GM23338 (cell line): ENCODE measurements around the gene KLK2. TPM values are rescaled to one million over a fixed set of nuclear protein-coding genes. Genes with fewer than 3 reads are reported as not detected.

ENCODE experiments used
- ATAC-seq: fragments of 200-7000 bp; cut with Tn5 transposase; 3 replicates; pipeline ENCODE4 v1.9.1; 2020
- DNase-seq: peaks from one replicate; pipeline ENCODE4 v3.0.0-alpha.2; 2015; ENCODE audit warnings: low spot score
- H2AFZ ChIP-seq: fragments of 200-600 bp; sonication (generic); 2 replicates; pipeline ENCODE4 v1.8.0; 2016; ENCODE audit warnings: antibody characterized with exemption, mild to moderate bottlenecking, moderate library complexity
- H3F3A ChIP-seq: fragments of 200-600 bp; sonication (generic); replicated peaks from 2 replicates; pipeline ENCODE4 v1.8.0; 2017; ENCODE audit warnings: antibody characterized with exemption, mixed run types, low read depth
- H3K27ac ChIP-seq: fragments of 200-600 bp; sonication (generic); 2 replicates; pipeline ENCODE4 v1.6.1; 2016; ENCODE audit warnings: low read depth
- H3K27me3 ChIP-seq: fragments of 200-600 bp; sonication (generic); 2 replicates; pipeline ENCODE4 v1.8.0; 2016; ENCODE audit warnings: mild to moderate bottlenecking, mixed run types, moderate library complexity; ENCODE audit not compliant: insufficient read depth
- H3K36me3 ChIP-seq: fragments of 200-600 bp; sonication (generic); 2 replicates; pipeline ENCODE4 v1.8.0; 2016; ENCODE audit warnings: mild to moderate bottlenecking; ENCODE audit not compliant: insufficient read depth
- H3K4me1 ChIP-seq: fragments of 200-600 bp; sonication (generic); 2 replicates; pipeline ENCODE4 v1.8.0; 2016; ENCODE audit warnings: mild to moderate bottlenecking, moderate library complexity; ENCODE audit not compliant: insufficient read depth
- H3K4me2 ChIP-seq: fragments of 200-600 bp; sonication (generic); 2 replicates; pipeline ENCODE4 v1.7.1; 2017; ENCODE audit warnings: mixed run types
- H3K4me3 ChIP-seq: fragments of 200-600 bp; sonication (generic); 2 replicates; pipeline ENCODE4 v1.6.1; 2016; ENCODE audit warnings: mixed run types
- H3K79me2 ChIP-seq: fragments of 200-600 bp; sonication (generic); replicated peaks from 2 replicates; pipeline ENCODE4 v1.8.0; 2017; ENCODE audit warnings: mild to moderate bottlenecking; ENCODE audit not compliant: insufficient read depth
- H3K9me2 ChIP-seq: fragments of 200-600 bp; sonication (generic); 2 replicates; pipeline ENCODE4 v1.8.0; 2017; ENCODE audit not compliant: insufficient read depth
- H4K20me1 ChIP-seq: fragments of 200-600 bp; sonication (generic); replicated peaks from 2 replicates; pipeline ENCODE4 v1.8.0; 2017; ENCODE audit warnings: mild to moderate bottlenecking; ENCODE audit not compliant: insufficient read depth
- H3K27ac Mint-ChIP-seq: 2 replicates; pipeline ENCODE4 v1.8.0; 2020; ENCODE audit warnings: inconsistent platforms, mild to moderate bottlenecking, moderate library complexity, mixed read lengths
- H3K27me3 Mint-ChIP-seq: 3 replicates; pipeline ENCODE4 v1.8.0; 2022; ENCODE audit warnings: low read depth, mild to moderate bottlenecking, moderate library complexity, mixed read lengths, inconsistent platforms; ENCODE audit not compliant: insufficient read depth, poor library complexity
- H3K36me3 Mint-ChIP-seq: 3 replicates; pipeline ENCODE4 v1.8.0; 2021; ENCODE audit warnings: low read depth, mild to moderate bottlenecking, inconsistent platforms, moderate library complexity, mixed read lengths
- H3K4me1 Mint-ChIP-seq: 3 replicates; pipeline ENCODE4 v1.8.0; 2020; ENCODE audit warnings: mild to moderate bottlenecking, inconsistent platforms, mixed read lengths
- H3K4me3 Mint-ChIP-seq: 3 replicates; pipeline ENCODE4 v1.8.0; 2021; ENCODE audit warnings: moderate library complexity, mild to moderate bottlenecking, inconsistent platforms, mixed read lengths
- H3K9me3 Mint-ChIP-seq: 3 replicates; pipeline ENCODE4 v1.8.0; 2020; ENCODE audit warnings: moderate library complexity, mild to moderate bottlenecking, inconsistent platforms, mixed read lengths
- CREB1 ChIP-seq: fragments of 250-450 bp; sonication (Bioruptor Pico); IDR thresholded peaks from 2 replicates; pipeline ENCODE4 v1.5.0; 2020; ENCODE audit warnings: low read depth, mild to moderate bottlenecking, moderate library complexity
- EZH2 ChIP-seq: fragments of 200-600 bp; sonication (generic); IDR thresholded peaks from one replicate; pipeline ENCODE4 v1.8.0; 2017; ENCODE audit warnings: antibody characterized with exemption, mild to moderate bottlenecking, low read depth; ENCODE audit not compliant: unreplicated experiment
- JUNB ChIP-seq: IDR thresholded peaks from one replicate; pipeline ENCODE4 v1.6.1; 2016; ENCODE audit warnings: antibody characterized with exemption; ENCODE audit not compliant: unreplicated experiment
- NANOG ChIP-seq: IDR thresholded peaks from 2 replicates; pipeline ENCODE4 v1.6.1; 2016; ENCODE audit warnings: antibody characterized with exemption, borderline replicate concordance
- ZNF114 ChIP-seq: fragments of 250-450 bp; sonication (Bioruptor Pico); IDR thresholded peaks from 2 replicates; pipeline ENCODE4 v1.5.0; 2020; ENCODE audit warnings: mild to moderate bottlenecking, moderate library complexity
- polyA plus RNA-seq: library from polyadenylated mRNA; unstranded; fragments of >200 nt; fragmentation: Nextera tagmentation; extraction: Ambion mirVana; gene quantifications from 2 replicates; pipeline ENCODE4 v1.2.1, GENCODE V29; 2016
- total RNA-seq: library from RNA; depleted of rRNA; stranded (reverse); fragments of >200 nt; shearing (Covaris generic); gene quantifications from 2 replicates; pipeline ENCODE4 v1.2.3, GENCODE V29; 2014
- TF ChIP-seq, protein P1 (sequence below): IDR thresholded peaks from one replicate; pipeline ENCODE4 v1.6.1; 2018; ENCODE audit warnings: antibody characterized with exemption; ENCODE audit not compliant: unreplicated experiment
- TF ChIP-seq, protein P2 (sequence below), 2 experiments: fragments of 200-600 bp in 1 of 2; sonication (generic) in 1 of 2; conservative IDR thresholded peaks; 2 replicates each; pipeline versions ENCODE4 v1.5.1 to v1.6.1; 2016 to 2017; ENCODE audit warnings: antibody characterized with exemption in 2 of 2, low read depth in 2 of 2, mild to moderate bottlenecking in 2 of 2, moderate library complexity in 1 of 2
- TF ChIP-seq, protein P3 (sequence below): IDR thresholded peaks from 2 replicates; pipeline ENCODE4 v1.6.1; 2016; ENCODE audit warnings: antibody characterized with exemption

KLK2 gene
- total and polyA plus RNA-seq, 2 experiments from 2014 or later, result 0.18 to 0.69 TPM

DNA sequence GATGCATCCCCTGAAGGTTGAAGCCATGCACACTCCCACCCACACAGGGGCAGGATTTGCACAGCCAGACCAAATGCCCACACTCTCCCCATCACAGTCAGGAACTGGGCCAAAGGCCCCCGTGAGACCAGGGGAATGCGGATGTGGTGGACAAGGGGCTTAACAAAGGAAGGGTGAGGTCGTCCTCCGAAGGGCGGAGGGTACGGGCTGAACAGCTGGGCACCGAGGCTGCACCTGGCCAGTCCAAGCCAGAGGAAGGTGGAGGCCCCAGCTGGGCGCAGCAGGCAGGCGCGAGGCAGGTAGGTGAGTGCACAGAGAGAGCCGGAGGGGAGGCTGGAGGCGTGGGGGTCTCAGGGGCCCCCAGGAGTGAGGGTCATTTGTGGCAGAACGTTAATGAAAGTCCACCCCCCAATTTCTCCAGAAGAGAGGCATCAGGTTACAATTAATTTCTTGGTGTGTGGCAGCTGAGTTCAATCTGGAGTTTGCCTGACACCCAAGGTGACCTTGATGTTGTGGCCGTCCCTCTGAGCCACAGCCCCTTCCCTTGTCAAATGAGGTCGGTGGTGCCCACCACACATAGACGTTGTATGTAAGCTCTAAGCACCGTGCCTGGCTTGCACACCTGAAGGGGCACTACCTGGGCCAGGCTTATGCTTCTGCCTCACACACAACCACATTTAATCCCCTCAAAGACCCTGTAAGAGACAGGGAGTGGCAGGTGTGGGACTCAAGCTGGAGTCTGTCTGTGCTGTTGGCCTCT, 42.8 kb upstream of the KLK2 start (continued):
- no peak for TF ChIP-seq EZH2
- TF ChIP-seq, protein P1, sequence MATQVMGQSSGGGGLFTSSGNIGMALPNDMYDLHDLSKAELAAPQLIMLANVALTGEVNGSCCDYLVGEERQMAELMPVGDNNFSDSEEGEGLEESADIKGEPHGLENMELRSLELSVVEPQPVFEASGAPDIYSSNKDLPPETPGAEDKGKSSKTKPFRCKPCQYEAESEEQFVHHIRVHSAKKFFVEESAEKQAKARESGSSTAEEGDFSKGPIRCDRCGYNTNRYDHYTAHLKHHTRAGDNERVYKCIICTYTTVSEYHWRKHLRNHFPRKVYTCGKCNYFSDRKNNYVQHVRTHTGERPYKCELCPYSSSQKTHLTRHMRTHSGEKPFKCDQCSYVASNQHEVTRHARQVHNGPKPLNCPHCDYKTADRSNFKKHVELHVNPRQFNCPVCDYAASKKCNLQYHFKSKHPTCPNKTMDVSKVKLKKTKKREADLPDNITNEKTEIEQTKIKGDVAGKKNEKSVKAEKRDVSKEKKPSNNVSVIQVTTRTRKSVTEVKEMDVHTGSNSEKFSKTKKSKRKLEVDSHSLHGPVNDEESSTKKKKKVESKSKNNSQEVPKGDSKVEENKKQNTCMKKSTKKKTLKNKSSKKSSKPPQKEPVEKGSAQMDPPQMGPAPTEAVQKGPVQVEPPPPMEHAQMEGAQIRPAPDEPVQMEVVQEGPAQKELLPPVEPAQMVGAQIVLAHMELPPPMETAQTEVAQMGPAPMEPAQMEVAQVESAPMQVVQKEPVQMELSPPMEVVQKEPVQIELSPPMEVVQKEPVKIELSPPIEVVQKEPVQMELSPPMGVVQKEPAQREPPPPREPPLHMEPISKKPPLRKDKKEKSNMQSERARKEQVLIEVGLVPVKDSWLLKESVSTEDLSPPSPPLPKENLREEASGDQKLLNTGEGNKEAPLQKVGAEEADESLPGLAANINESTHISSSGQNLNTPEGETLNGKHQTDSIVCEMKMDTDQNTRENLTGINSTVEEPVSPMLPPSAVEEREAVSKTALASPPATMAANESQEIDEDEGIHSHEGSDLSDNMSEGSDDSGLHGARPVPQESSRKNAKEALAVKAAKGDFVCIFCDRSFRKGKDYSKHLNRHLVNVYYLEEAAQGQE, result no peak
- no peak for TF ChIP-seq NANOG
- TF ChIP-seq CREB1, result no peak
- TF ChIP-seq, protein P2, sequence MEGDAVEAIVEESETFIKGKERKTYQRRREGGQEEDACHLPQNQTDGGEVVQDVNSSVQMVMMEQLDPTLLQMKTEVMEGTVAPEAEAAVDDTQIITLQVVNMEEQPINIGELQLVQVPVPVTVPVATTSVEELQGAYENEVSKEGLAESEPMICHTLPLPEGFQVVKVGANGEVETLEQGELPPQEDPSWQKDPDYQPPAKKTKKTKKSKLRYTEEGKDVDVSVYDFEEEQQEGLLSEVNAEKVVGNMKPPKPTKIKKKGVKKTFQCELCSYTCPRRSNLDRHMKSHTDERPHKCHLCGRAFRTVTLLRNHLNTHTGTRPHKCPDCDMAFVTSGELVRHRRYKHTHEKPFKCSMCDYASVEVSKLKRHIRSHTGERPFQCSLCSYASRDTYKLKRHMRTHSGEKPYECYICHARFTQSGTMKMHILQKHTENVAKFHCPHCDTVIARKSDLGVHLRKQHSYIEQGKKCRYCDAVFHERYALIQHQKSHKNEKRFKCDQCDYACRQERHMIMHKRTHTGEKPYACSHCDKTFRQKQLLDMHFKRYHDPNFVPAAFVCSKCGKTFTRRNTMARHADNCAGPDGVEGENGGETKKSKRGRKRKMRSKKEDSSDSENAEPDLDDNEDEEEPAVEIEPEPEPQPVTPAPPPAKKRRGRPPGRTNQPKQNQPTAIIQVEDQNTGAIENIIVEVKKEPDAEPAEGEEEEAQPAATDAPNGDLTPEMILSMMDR (conservative IDR thresholded peaks at IDR 0.05; ENCODE audit: low read depth in 2 of 2), result no peak
- TF ChIP-seq ZNF114 (CRISPR knock-in tag), result no peak

DNA sequence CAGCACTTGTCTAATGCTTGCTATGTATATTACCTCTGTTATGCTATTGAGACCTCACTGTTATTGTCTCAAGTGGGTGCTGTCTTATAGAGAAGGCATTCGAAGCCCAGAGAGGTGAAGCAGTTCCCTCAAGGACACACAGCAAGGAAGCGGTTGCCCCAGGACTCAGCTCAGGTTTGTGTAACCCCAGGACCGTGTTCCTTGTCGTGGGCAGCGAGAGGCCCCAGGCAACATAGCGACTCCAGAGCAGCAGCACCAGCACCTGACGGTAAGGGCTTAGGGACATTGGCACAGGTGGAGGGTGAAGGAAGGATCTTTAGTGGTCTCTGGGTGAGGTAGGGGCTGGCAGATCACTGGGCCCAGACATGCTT, 42.2 kb upstream of the KLK2 start:
- no peaks in the 10 kb centered on the region for H4K20me1 ChIP-seq
- H3K79me2 ChIP-seq, result no peaks in the 10 kb centered on the region
- H3F3A ChIP-seq, result no peaks in the 10 kb centered on the region
- no peak overlapping the region for H3K4me3 ChIP-seq
- 0 out of 2 replicates have a peak, but pooled peaks cover 2% of the 10 kb centered on the region for H3K9me2 ChIP-seq
- ATAC-seq, result no peak
- DNase-seq, result no peak
- Mint-ChIP-seq H3K4me3 (no peak overlapping the region), H3K27me3 (peaks cover 16% of the 10 kb centered on the region), H3K9me3 (peaks cover 6% of the 10 kb centered on the region; the same call in 1 of the 3 replicates), H3K36me3 (no peaks in the 10 kb centered on the region), H3K27ac (no peak overlapping the region), H3K4me1 (no peaks in the 10 kb centered on the region)
- no peak for TF ChIP-seq JUNB
- TF ChIP-seq, protein P3, sequence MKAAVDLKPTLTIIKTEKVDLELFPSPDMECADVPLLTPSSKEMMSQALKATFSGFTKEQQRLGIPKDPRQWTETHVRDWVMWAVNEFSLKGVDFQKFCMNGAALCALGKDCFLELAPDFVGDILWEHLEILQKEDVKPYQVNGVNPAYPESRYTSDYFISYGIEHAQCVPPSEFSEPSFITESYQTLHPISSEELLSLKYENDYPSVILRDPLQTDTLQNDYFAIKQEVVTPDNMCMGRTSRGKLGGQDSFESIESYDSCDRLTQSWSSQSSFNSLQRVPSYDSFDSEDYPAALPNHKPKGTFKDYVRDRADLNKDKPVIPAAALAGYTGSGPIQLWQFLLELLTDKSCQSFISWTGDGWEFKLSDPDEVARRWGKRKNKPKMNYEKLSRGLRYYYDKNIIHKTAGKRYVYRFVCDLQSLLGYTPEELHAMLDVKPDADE, result no peak
- H3K4me2 ChIP-seq, result no peak overlapping the region
- peaks cover 17% of the 10 kb centered on the region for H3K27me3 ChIP-seq
- no peaks in the 10 kb centered on the region for H3K36me3 ChIP-seq
- H3K27ac ChIP-seq, result no peak overlapping the region
- no peak overlapping the region for H2AFZ ChIP-seq
- no peaks in the 10 kb centered on the region for H3K4me1 ChIP-seq
